GM12878 (cell line): ENCODE data around the gene CLASRP. TPM values are rescaled to one million over a fixed set of nuclear protein-coding genes. Genes with fewer than 3 reads are reported as not detected.
A peak's percentile ranks its signal among the peaks of the same experiment; 100 is the strongest.

Source experiments
- BMI1 ChIP-seq: fragments of 450-650 bp; IDR thresholded peaks from 2 replicates; pipeline ENCODE4 v1.6.1; 2016; ENCODE audit warnings: mild to moderate bottlenecking, moderate library complexity, borderline replicate concordance
- CREB1 ChIP-seq: IDR thresholded peaks from 2 replicates; pipeline ENCODE4 v1.6.1; 2012; ENCODE audit warnings: low read depth, mild to moderate bottlenecking, inconsistent platforms
- CREM ChIP-seq: IDR thresholded peaks from 2 replicates; pipeline ENCODE4 v1.6.1; 2014; ENCODE audit warnings: antibody characterized with exemption, low read depth
- EP300 ChIP-seq, 2 experiments: fragments of 150-350 bp in 1 of 2; IDR thresholded peaks; 2 replicates each; pipeline ENCODE4 v1.6.1; 2011 to 2012; ENCODE audit warnings: low read depth in 2 of 2, low read length in 2 of 2, borderline replicate concordance in 1 of 2, improper control_type of control experiment in 1 of 2, inconsistent platforms in 1 of 2; ENCODE audit not compliant: control insufficient read depth in 1 of 2
- IKZF1 ChIP-seq: fragments of 450-650 bp; conservative IDR thresholded peaks from 2 replicates; pipeline ENCODE4 v1.6.1; 2017; ENCODE audit warnings: antibody characterized with exemption, mild to moderate bottlenecking
- IKZF2 ChIP-seq, 2 experiments: fragments of 450-650 bp; IDR thresholded peaks; 2 replicates each; pipeline ENCODE4 v1.6.1; 2017; ENCODE audit warnings: mild to moderate bottlenecking in 2 of 2, moderate library complexity in 2 of 2
- JUND ChIP-seq: IDR thresholded peaks from 2 replicates; pipeline ENCODE4 v1.6.1; 2012; ENCODE audit warnings: low read depth, mild to moderate bottlenecking, low read length, improper control_type of control experiment, moderate library complexity
- KLF5 ChIP-seq: fragments of 450-650 bp; IDR thresholded peaks from 2 replicates; pipeline ENCODE4 v1.6.1; 2014; ENCODE audit warnings: mild to moderate bottlenecking; ENCODE audit not compliant: partially characterized antibody
- MTA3 ChIP-seq: IDR thresholded peaks from 2 replicates; pipeline ENCODE4 v1.6.1; 2012; ENCODE audit warnings: low read length, inconsistent platforms, borderline replicate concordance
- PAX8 ChIP-seq: fragments of 450-650 bp; IDR thresholded peaks from 2 replicates; pipeline ENCODE4 v1.6.1; 2017; ENCODE audit warnings: mild to moderate bottlenecking, moderate library complexity
- POLR2A ChIP-seq: IDR thresholded peaks from 2 replicates; pipeline ENCODE4 v1.6.1; 2011; ENCODE audit warnings: low read depth, mild to moderate bottlenecking, low read length
- POLR2AphosphoS5 ChIP-seq: IDR thresholded peaks from 2 replicates; pipeline ENCODE4 v1.6.1; 2011; ENCODE audit warnings: mild to moderate bottlenecking, low read length, inconsistent platforms
- RBBP5 ChIP-seq: fragments of 200-600 bp; sonication (generic); conservative IDR thresholded peaks from 2 replicates; pipeline ENCODE4 v1.6.1; 2016
- SPI1 ChIP-seq: IDR thresholded peaks from 2 replicates; pipeline ENCODE4 v1.6.1; 2011; ENCODE audit warnings: low read depth, mild to moderate bottlenecking, low read length, moderate library complexity, borderline replicate concordance; ENCODE audit not compliant: insufficient read depth
- SRF ChIP-seq, 2 experiments: IDR thresholded peaks; 2 replicates each; pipeline ENCODE4 v1.6.1; 2011; ENCODE audit warnings: low read depth in 2 of 2, low read length in 2 of 2, mild to moderate bottlenecking in 1 of 2, moderate library complexity in 1 of 2
- TCF12 ChIP-seq: IDR thresholded peaks from 2 replicates; pipeline ENCODE4 v1.6.1; 2011; ENCODE audit warnings: low read depth, mild to moderate bottlenecking, low read length
- TCF3 ChIP-seq: IDR thresholded peaks from 2 replicates; pipeline ENCODE4 v1.6.1; 2012; ENCODE audit warnings: low read depth, mild to moderate bottlenecking, low read length, borderline replicate concordance; ENCODE audit not compliant: insufficient read depth
- ZBTB33 ChIP-seq: fragments of 450-650 bp; IDR thresholded peaks from 2 replicates; pipeline ENCODE4 v1.6.1; 2017; ENCODE audit warnings: mild to moderate bottlenecking
- ZNF207 ChIP-seq: fragments of 450-650 bp; IDR thresholded peaks from 2 replicates; pipeline ENCODE4 v1.6.1; 2014; ENCODE audit warnings: antibody characterized with exemption, mild to moderate bottlenecking, borderline replicate concordance
- polyA plus RNA-seq, 11 experiments: library from polyadenylated mRNA; depleted of rRNA in 4 of 11; unstranded in 6 of 11; stranded (reverse) in 5 of 11; fragments of >200 nt; fragmentation: Nextera tagmentation in 4 of 11; fragmentation: Illumina TruSeq in 1 of 11; extraction: Ambion mirVana in 4 of 11; extraction: Trizol in 1 of 11; gene quantifications; 1 replicate in 1 of 11; 2 replicates in 10 of 11; pipeline versions ENCODE4 v1.2.1 to v1.2.3, GENCODE V29; 2011 to 2016; ENCODE audit warnings: inconsistent platforms in 2 of 11, missing spikeins in 2 of 11, low read depth in 1 of 11
- total RNA-seq, 4 experiments: library from RNA; depleted of rRNA in 3 of 4; stranded (reverse); fragments of >200 nt in 3 of 4; fragmentation: Illumina TruSeq in 1 of 4; extraction: Trizol in 1 of 4; gene quantifications; 2 replicates each; pipeline versions ENCODE4 v1.2.1 to v1.2.3, GENCODE V29; 2013 to 2021
- TF ChIP-seq, protein P1 (sequence below): IDR thresholded peaks from 2 replicates; pipeline ENCODE4 v1.6.1; 2011; ENCODE audit warnings: borderline replicate concordance, low read depth, mild to moderate bottlenecking, moderate library complexity, low read length; ENCODE audit not compliant: insufficient read depth, poor library complexity, severe bottlenecking
- TF ChIP-seq, protein P2 (sequence below): fragments of 150-350 bp; IDR thresholded peaks from 2 replicates; pipeline ENCODE4 v1.6.1; 2016; ENCODE audit warnings: low read depth, low read length

The CLASRP gene
- total and polyA plus RNA-seq, 10 of the 15 experiments (the other 5 are each of a cell fraction or from before 2014, with no cell fraction given): 0.68 to 75.8 (median 30.2) TPM

GRCh38 chr19:45091031-45091923, 52.4 kb downstream of the CLASRP start (continued):
- TF ChIP-seq KLF5: no peak
- TF ChIP-seq EP300 (IDR thresholded peaks at IDR 0.05; ENCODE audit: borderline replicate concordance in 1 of 2, control insufficient read depth in 1 of 2, low read depth in 2 of 2, low read length in 2 of 2): peak in 1 of 2 experiments; percentile 98; a peak in 2 of 4 replicates
- peak; percentile 87; the same call in 1 of the 2 replicates for TF ChIP-seq ZNF207
- peak; percentile 76; the same call in 1 of the 2 replicates for TF ChIP-seq ZBTB33
- peak; percentile 81 for TF ChIP-seq CREB1
- TF ChIP-seq SPI1: peak; percentile 90
- TF ChIP-seq IKZF1: peak; percentile 59
- peak; percentile 90 for TF ChIP-seq POLR2A
- TF ChIP-seq BMI1: peak; percentile 93
- 0 out of 2 replicates have a peak, but pooled peaks have one; percentile 37 for TF ChIP-seq RBBP5
- TF ChIP-seq, protein P1, sequence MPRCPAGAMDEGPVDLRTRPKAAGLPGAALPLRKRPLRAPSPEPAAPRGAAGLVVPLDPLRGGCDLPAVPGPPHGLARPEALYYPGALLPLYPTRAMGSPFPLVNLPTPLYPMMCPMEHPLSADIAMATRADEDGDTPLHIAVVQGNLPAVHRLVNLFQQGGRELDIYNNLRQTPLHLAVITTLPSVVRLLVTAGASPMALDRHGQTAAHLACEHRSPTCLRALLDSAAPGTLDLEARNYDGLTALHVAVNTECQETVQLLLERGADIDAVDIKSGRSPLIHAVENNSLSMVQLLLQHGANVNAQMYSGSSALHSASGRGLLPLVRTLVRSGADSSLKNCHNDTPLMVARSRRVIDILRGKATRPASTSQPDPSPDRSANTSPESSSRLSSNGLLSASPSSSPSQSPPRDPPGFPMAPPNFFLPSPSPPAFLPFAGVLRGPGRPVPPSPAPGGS: peak; percentile 96
- peak; percentile 87 for TF ChIP-seq POLR2AphosphoS5
- TF ChIP-seq, protein P2, sequence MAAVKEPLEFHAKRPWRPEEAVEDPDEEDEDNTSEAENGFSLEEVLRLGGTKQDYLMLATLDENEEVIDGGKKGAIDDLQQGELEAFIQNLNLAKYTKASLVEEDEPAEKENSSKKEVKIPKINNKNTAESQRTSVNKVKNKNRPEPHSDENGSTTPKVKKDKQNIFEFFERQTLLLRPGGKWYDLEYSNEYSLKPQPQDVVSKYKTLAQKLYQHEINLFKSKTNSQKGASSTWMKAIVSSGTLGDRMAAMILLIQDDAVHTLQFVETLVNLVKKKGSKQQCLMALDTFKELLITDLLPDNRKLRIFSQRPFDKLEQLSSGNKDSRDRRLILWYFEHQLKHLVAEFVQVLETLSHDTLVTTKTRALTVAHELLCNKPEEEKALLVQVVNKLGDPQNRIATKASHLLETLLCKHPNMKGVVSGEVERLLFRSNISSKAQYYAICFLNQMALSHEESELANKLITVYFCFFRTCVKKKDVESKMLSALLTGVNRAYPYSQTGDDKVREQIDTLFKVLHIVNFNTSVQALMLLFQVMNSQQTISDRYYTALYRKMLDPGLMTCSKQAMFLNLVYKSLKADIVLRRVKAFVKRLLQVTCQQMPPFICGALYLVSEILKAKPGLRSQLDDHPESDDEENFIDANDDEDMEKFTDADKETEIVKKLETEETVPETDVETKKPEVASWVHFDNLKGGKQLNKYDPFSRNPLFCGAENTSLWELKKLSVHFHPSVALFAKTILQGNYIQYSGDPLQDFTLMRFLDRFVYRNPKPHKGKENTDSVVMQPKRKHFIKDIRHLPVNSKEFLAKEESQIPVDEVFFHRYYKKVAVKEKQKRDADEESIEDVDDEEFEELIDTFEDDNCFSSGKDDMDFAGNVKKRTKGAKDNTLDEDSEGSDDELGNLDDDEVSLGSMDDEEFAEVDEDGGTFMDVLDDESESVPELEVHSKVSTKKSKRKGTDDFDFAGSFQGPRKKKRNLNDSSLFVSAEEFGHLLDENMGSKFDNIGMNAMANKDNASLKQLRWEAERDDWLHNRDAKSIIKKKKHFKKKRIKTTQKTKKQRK: peak; percentile 11; the same call in 1 of the 2 replicates
- TF ChIP-seq TCF3: 0 out of 2 replicates have a peak, but pooled peaks have one; percentile 42
- TF ChIP-seq MTA3: no peak
- TF ChIP-seq CREM: peak; percentile 64
- TF ChIP-seq TCF12: no peak
- no peak for TF ChIP-seq JUND
- 0 out of 4 replicates have a peak, but pooled peaks of 1 of the 2 experiments have one; percentile 19 for TF ChIP-seq IKZF2 (IDR thresholded peaks at IDR 0.05)
- TF ChIP-seq PAX8: no peak
- peak; percentile 95 to 98 for TF ChIP-seq SRF (IDR thresholded peaks at IDR 0.05; ENCODE audit: low read depth in 2 of 2, low read length in 2 of 2)
